ENCODE data around the gene INAFM2.

DNA sequence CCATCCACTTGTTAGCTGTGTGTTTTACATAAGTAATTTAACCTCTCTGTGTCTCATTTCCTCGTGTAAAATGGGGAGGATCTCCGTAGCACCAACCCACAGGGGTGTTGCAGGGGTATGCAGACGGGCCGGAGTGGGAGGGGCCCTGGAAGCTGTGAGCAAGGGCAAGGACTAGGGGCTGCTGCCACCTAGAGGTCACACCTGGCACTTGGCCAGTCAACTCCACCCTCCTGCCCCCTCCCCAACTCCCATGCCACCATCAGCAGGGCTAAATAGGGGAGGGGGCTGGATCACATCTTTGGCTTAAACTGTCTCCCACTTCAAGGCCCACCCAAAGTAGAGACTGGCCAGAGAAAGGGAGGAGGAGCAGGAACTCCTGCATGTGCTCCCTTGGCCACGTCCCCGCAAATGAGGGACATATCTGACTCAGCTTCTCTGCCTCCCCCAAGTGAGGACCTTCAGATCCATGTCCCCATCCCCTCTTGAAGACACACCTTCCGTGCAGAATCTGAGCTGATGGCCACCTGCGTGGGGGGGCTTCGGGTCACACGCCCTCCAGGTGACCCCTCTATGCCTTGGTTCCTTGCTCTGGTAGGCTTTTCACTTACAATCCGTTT lies 14.7 kb downstream of the INAFM2 start:
- TF ChIP-seq, protein P1, sequence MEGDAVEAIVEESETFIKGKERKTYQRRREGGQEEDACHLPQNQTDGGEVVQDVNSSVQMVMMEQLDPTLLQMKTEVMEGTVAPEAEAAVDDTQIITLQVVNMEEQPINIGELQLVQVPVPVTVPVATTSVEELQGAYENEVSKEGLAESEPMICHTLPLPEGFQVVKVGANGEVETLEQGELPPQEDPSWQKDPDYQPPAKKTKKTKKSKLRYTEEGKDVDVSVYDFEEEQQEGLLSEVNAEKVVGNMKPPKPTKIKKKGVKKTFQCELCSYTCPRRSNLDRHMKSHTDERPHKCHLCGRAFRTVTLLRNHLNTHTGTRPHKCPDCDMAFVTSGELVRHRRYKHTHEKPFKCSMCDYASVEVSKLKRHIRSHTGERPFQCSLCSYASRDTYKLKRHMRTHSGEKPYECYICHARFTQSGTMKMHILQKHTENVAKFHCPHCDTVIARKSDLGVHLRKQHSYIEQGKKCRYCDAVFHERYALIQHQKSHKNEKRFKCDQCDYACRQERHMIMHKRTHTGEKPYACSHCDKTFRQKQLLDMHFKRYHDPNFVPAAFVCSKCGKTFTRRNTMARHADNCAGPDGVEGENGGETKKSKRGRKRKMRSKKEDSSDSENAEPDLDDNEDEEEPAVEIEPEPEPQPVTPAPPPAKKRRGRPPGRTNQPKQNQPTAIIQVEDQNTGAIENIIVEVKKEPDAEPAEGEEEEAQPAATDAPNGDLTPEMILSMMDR (IDR thresholded peaks at IDR 0.05; ENCODE audit: low read length): peak; percentile 93
- TF ChIP-seq EZH2 (IDR thresholded peaks at IDR 0.05; ENCODE audit: borderline replicate concordance, low read length): no peak

Data from OCI-LY1 (cell line).